Measurements from ENCODE around the gene CBFA2T2. TPM values are rescaled to one million over a fixed set of nuclear protein-coding genes. Genes with fewer than 3 reads are reported as not detected.

CBFA2T2 gene
- total RNA-seq = 3.2 and 3.6 TPM in 2 replicates

DNA sequence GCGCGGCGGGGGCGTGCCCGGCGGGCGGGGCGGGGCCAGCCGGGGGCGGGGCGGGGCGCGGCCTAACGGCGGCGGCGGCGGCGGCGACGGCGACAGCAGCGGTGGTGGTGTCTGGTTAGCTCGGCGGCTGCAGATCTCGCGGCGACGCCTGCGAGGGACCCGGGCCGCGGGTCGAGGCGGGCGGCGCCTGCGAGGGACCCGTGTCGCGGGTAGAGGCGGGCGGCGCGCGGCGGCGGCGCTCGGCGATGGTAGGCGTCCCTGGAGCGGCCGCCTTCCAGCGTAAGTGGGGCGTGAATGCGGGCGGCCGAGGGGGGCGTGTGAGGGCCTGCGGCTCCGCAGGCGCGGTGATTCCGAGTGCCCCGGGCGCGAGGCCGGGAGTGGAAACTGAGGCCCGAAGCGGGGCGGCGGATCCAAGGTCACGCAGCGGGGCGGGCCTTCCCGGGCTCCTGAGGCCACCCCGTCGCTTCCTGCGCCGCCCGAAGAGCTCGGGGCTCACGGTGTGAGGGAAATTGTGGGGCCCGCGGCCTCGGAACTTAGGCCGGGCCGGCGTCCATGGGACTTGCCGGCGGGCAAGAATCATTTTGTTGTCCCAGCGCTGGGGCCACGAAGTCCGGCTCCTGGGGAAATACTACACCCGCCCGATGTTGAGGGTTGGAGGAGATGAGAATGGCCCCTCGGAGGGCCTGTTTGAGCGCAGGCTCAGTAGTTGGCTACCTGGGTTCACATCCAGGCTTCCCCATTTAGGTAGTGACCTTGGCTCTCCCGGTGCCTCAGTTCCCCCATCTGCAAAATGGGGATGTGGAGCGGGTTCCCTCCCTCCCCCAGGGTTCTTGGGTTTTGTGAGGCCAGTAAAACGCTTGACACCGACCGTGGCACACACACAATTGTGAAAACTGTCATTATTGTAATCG, at the start of gene CBFA2T2:
CBFA2T2 (plus strand) TSS at position 74 of the 911 bp plus-strand sequence; CDS start at position 246, 172 bp downstream.

GRCh38 chr20:33443512-33444239, 46.2 kb upstream of the CBFA2T2 start, which contains the start of gene SNTA1:
Gene SNTA1, minus strand, starts transcription at chr20:33443763. Its CDS starts 143 bp downstream, at chr20:33443620.

GRCh38 chr20:33662172-33662571, 172.3 kb downstream of the CBFA2T2 start, which contains the start of gene C20orf144:
Gene C20orf144, plus strand, starts transcription at chr20:33662327. Its CDS starts 19 bp downstream, at chr20:33662346.

GRCh38 chr20:33666293-33667244, 176.7 kb downstream of the CBFA2T2 start, which contains the start of gene ACTL10:
Gene ACTL10, plus strand, starts transcription at chr20:33666943. Its CDS starts 555 bp downstream, at chr20:33667498.

DNA sequence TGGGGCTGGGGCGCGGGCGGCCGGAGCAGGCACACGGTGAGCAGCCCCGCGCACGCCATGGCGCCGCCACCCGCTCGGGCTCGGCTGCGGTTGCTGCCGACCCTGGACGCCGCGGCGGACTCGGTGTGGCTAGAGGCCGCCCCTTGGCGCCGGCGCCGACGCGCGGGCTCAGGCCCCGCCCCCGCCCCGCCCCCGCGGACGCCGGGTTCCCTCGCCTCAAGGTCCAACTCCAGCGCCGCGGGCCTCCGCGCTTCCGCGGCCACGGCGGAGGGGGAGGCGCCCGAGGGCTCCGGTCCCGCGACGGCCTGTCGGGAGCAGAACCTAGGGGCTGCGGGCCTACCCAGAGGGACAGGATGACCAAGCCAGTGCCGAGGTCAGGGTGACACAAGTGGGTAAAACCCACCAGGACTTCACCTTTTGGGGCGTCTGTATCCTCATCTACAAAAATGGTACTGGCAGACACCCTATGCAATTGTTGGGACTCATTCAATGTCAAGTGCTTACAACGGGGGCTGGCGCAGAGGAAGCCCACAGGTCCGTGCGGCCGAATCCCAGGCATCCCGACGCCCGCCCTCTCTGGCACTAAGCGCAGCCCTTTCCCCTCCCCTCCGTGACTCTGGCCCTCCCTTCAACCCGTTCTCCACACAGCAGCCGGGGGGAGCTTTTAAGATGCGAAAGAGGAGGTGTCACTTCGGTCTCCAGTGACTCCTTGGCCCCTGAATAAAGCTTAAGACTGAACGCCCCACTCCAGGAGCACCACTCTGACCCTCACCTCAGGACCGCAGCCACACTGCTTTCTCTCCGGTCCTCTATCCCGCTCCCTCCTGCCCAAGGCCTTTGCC, 184.6 kb downstream of the CBFA2T2 start, which contains the start of gene NECAB3:
NECAB3 (minus strand) TSS at position 135 of the 842 bp plus-strand sequence; CDS start at position 59, 76 bp downstream.

DNA sequence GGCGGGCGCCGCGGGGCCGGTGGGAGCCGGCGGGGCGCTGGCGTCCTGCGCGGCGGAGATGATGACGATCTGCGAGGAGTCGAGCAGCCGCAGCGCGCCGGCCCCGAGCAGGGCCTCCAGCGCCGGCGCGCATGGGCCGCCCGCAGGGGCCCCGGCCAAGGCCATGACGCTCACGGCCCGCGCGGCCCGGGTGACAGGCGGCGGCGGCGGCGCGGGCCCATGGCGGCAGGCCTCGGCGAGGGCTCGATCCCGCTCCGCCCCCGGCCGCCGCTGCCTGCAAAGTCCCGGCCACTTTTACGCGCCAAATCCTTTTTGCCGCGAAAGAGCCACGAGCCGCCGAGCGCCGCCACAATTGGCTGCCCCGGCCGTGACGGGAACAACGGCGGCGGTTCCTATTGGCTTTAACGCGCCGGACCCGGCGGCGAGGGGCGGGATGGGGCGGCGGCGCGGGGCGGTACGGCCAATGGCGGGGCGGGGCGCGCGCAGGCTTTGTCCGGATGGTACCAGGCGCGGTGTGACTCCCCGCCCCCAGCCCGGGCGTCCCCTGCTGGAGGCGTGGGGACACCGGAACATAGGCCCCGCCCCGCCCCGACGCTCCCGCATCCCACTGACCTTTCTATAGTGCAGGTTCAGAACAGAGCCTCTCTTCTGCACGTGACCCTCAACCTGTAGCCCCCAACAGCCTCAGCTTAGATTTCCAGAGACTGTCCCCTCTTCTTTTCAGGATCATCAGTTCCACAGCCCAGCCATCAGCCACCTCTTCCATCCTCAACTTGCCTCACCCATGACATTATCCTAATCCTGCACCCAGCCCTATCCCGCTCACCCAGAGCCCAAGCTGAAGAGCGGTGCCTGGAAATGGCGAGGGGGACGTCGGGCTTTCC, 196.4 kb downstream of the CBFA2T2 start, which contains the start of gene E2F1:
E2F1 (minus strand) TSS at position 286 of the 884 bp plus-strand sequence; CDS start at position 165, 121 bp downstream.

Other genes starting within 250 kb of the CBFA2T2 start
- gene BPIFB1, start 206.9 kb upstream of the CBFA2T2 start, total RNA-seq = not detected in 2 replicates
- 12.1 and 14.1 TPM in 2 replicates for gene CDK5RAP1, start 88.6 kb upstream of the CBFA2T2 start, total RNA-seq
- 28.2 TPM in 2 replicates for gene SNTA1, start 46.3 kb upstream of the CBFA2T2 start, total RNA-seq
- not detected in 2 replicates for gene C20orf144, start 172.2 kb downstream of the CBFA2T2 start, total RNA-seq
- gene ACTL10, start 176.8 kb downstream of the CBFA2T2 start, total RNA-seq = 2.4 and 4.5 TPM in 2 replicates
- 23.3 and 47.5 TPM in 2 replicates for gene NECAB3, start 184.3 kb downstream of the CBFA2T2 start, total RNA-seq
- 2.3 and 5.2 TPM in 2 replicates for gene E2F1, start 196.3 kb downstream of the CBFA2T2 start, total RNA-seq
- gene PXMP4, start 230.2 kb downstream of the CBFA2T2 start, total RNA-seq = 2.9 and 3.2 TPM in 2 replicates
- gene ZNF341, start 241.9 kb downstream of the CBFA2T2 start, total RNA-seq = 0.54 and 1.1 TPM in 2 replicates